Measurements from ENCODE around the gene EMC8.

- TF ChIP-seq CTCF (IDR thresholded peaks at IDR 0.05 in 2 of 3, conservative IDR thresholded peaks at IDR 0.05 in 1 of 3; ENCODE audit: borderline replicate concordance in 1 of 3, insufficient read depth in 1 of 3, low read depth in 2 of 3, low read length in 2 of 3) (no peak), YY1 (IDR thresholded peaks at IDR 0.05; ENCODE audit: extremely low read depth, insufficient replicate concordance, low read depth, low read length) (no peak)
Measured at GRCh38 chr16:85783441-85783840, 15.9 kb downstream of the EMC8 start.
